ENCODE results near the gene XNDC1N.

DNA sequence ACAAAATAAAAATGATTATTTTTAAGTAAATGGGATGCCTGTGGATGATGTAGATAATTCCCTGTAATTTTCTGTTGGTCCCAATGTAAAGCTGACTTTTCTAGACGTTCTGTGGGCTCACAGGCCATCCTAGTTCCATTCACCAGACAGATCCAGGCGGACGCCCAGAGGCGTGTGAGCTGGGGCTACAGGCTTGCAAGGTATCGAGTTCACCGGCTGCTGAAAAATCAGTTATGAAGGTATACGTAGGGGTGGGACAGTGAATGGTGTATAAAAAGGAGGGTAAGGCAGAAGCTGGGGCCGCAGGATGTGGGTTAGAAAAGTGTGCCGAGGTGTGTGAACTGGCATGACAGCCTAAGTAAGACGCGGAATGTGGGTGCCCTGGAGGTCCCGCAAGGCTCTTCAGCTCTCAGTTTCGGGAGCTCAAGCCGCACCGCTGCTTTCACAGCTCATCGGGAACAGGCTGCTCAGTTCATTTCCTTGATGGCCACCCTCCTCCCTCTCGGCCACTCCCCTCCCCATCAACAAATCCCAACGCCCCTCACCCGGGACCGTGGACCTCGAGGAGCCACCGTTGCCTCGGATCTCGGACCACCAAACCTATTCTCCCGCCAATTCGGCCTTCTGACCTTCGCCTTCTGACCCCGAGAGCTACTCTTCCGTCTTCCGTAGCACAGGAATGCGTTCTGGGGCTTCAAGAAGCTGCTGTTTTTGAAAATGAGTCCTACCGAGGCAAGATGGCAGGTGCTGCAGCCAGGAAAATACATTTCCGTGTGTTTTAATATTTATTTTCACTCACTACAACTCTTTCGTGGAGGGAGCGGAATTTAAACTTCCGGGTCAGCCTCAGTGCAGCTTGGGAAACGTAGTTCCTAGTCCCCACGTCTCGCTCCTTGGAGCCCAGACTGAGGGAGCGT is at the start of gene XNDC1N:
- peak in 2 of 3 donors; percentile 28 to 32 for TF ChIP-seq POLR2AphosphoS5 (IDR thresholded peaks at IDR 0.05)
- TF ChIP-seq CTCF (IDR thresholded peaks at IDR 0.05 in 8 of 11, conservative IDR thresholded peaks at IDR 0.05 in 3 of 11), result no peak

All from spleen (tissue), 7 donors.